Measurements from ENCODE around the gene IRF2BPL. TPM values are rescaled to one million over a fixed set of nuclear protein-coding genes. Genes with fewer than 3 reads are reported as not detected.

The IRF2BPL gene
- polyA plus RNA-seq (ENCODE audit: insufficient read length in 12 of 12): 100 to 1,000 TPM in 1 of 12 donors, 10 to 100 TPM in 11; 13.9 to 338 (median 19.7) TPM
- long read RNA-seq, donor 1, full-length matches to known transcripts: 107 of 107 reads
- long read RNA-seq, donor 1, partial matches to known transcripts: 0 of 107 reads
- long read RNA-seq, donor 1, other reads (novel, unspliced or antisense): 0 of 107 reads
- long read RNA-seq, donor 2, full-length matches to known transcripts: 60 of 60 reads
- long read RNA-seq, donor 2, partial matches to known transcripts: 0 of 60 reads
- long read RNA-seq, donor 2, other reads (novel, unspliced or antisense): 0 of 60 reads
- long read RNA-seq, donor 3, full-length matches to known transcripts: 20 of 20 reads
- long read RNA-seq, donor 3, partial matches to known transcripts: 0 of 20 reads
- long read RNA-seq, donor 3, other reads (novel, unspliced or antisense): 0 of 20 reads
- long read RNA-seq, donor 4, full-length matches to known transcripts: 23 of 23 reads
- long read RNA-seq, donor 4, partial matches to known transcripts: 0 of 23 reads
- long read RNA-seq, donor 4, other reads (novel, unspliced or antisense): 0 of 23 reads
- long read RNA-seq, donor 5, full-length matches to known transcripts: 71 of 71 reads
- long read RNA-seq, donor 5, partial matches to known transcripts: 0 of 71 reads
- long read RNA-seq, donor 5, other reads (novel, unspliced or antisense): 0 of 71 reads
- long read RNA-seq, donor 6, full-length matches to known transcripts: 47 of 47 reads
- long read RNA-seq, donor 6, partial matches to known transcripts: 0 of 47 reads
- long read RNA-seq, donor 6, other reads (novel, unspliced or antisense): 0 of 47 reads
- long read RNA-seq, donor 7, full-length matches to known transcripts: 24 of 24 reads
- long read RNA-seq, donor 7, partial matches to known transcripts: 0 of 24 reads
- long read RNA-seq, donor 7, other reads (novel, unspliced or antisense): 0 of 24 reads
- long read RNA-seq, donor 8, full-length matches to known transcripts: 63 of 63 reads
- long read RNA-seq, donor 8, partial matches to known transcripts: 0 of 63 reads
- long read RNA-seq, donor 8, other reads (novel, unspliced or antisense): 0 of 63 reads
- long read RNA-seq, donor 9, full-length matches to known transcripts: 37 of 37 reads
- long read RNA-seq, donor 9, partial matches to known transcripts: 0 of 37 reads
- long read RNA-seq, donor 9, other reads (novel, unspliced or antisense): 0 of 37 reads
- long read RNA-seq, donor 10, full-length matches to known transcripts: 49 of 49 reads
- long read RNA-seq, donor 10, partial matches to known transcripts: 0 of 49 reads
- long read RNA-seq, donor 10, other reads (novel, unspliced or antisense): 0 of 49 reads
- long read RNA-seq, donor 11, full-length matches to known transcripts: 50 of 50 reads
- long read RNA-seq, donor 11, partial matches to known transcripts: 0 of 50 reads
- long read RNA-seq, donor 11, other reads (novel, unspliced or antisense): 0 of 50 reads

- DNase-seq: peak; percentile 98
Measured at GRCh38 chr14:77028384-77029231, at the start of gene IRF2BPL. Gene IRF2BPL, minus strand, starts transcription at chr14:77028708. Its CDS starts 916 bp downstream, at chr14:77027792.

- no peak for DNase-seq
Measured at GRCh38 chr14:77077040-77077439, 48.5 kb upstream of the IRF2BPL start.

- no peak for DNase-seq
Measured at GRCh38 chr14:77076113-77076631, 47.7 kb upstream of the IRF2BPL start.

- no peak for DNase-seq
Measured at GRCh38 chr14:77074969-77075368, 46.5 kb upstream of the IRF2BPL start.

GRCh38 chr14:77071938-77072388 lies 43.5 kb upstream of the IRF2BPL start:
- no peak for DNase-seq

- no peak for DNase-seq
Measured at GRCh38 chr14:77069551-77069950, 41.0 kb upstream of the IRF2BPL start.

- no peak for DNase-seq
Measured at GRCh38 chr14:77068517-77069200, 40.2 kb upstream of the IRF2BPL start.

GRCh38 chr14:77067632-77068516 lies 39.4 kb upstream of the IRF2BPL start:
- peak; percentile 61 for DNase-seq

- no peak for DNase-seq
Measured at GRCh38 chr14:77066578-77067172, 38.2 kb upstream of the IRF2BPL start.

GRCh38 chr14:77065851-77066577 lies 37.5 kb upstream of the IRF2BPL start:
- no peak for DNase-seq

- no peak for DNase-seq
Measured at GRCh38 chr14:77064521-77065178, 36.1 kb upstream of the IRF2BPL start.

- peak; percentile 45 for DNase-seq
Measured at GRCh38 chr14:77063571-77064171, 35.2 kb upstream of the IRF2BPL start.

GRCh38 chr14:77062261-77062660 lies 33.8 kb upstream of the IRF2BPL start:
- DNase-seq: no peak

- no peak for DNase-seq
Measured at GRCh38 chr14:77061630-77062257, 33.2 kb upstream of the IRF2BPL start.

- no peak for DNase-seq
Measured at GRCh38 chr14:77059276-77059915, 30.9 kb upstream of the IRF2BPL start.

All from muscle of arm (tissue), 14 donors.